GM19468 (cell line): ENCODE data around the gene ZNF91.
"Not testable (repeated sequence)": the region's sequence is repeated elsewhere in the genome, so short reads cannot be mapped to it uniquely, and the experiment has no call there.

ENCODE experiments used
- ATAC-seq: cut with Tn5 transposase; IDR thresholded peaks from one replicate; pipeline ENCODE4 v1.9.1; 2021; ENCODE audit warnings: mild to moderate bottlenecking, moderate library complexity, moderate number of reproducible peaks; ENCODE audit not compliant: unreplicated experiment; ENCODE audit errors: extremely low read depth

Gene ZNF91

GRCh38 chr19:23395041-23395721 is at the start of gene ZNF91:
Gene ZNF91 (minus strand): TSS chr19:23395471. CDS start chr19:23395354, 117 bp downstream.
- peak; percentile 98 for ATAC-seq

DNA sequence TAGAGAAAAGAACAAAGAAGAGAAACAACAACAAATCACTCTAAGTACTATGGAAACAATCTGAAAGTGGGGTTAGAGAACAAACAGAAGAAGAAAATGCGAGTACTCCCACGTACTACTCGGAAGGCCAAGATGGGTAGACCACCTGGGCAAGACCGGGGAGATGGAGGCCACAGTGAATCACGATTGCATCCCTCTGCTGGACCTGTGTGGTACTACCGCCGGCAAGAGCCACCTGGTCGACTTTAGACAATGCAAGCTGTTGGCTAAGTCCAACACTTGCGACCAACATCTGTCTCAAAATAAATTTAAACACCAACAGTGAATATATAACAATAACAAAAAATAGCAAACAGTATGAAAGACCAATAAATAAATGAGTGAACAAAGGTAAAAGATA is 45.5 kb upstream of the ZNF91 start:
- no peak for ATAC-seq

DNA sequence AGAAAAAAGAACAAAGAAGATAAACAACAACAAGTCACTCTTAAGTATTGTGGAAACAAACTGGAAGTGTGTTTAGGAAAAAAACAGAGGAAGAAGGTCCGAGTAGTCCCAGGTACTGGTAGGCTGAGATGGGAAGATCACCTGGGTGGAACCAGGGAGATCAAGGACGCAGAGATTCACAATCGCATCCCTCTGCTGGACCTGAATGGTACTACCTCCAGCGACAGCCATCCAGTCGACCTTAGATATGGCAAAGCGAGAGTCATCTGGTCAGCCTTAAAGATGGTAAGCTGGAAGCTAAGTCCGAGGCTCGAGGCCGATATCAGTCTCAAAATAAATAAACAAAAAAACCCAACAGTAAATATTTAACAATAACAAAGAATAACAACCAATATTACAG is 44.9 kb upstream of the ZNF91 start:
- no peak for ATAC-seq

DNA sequence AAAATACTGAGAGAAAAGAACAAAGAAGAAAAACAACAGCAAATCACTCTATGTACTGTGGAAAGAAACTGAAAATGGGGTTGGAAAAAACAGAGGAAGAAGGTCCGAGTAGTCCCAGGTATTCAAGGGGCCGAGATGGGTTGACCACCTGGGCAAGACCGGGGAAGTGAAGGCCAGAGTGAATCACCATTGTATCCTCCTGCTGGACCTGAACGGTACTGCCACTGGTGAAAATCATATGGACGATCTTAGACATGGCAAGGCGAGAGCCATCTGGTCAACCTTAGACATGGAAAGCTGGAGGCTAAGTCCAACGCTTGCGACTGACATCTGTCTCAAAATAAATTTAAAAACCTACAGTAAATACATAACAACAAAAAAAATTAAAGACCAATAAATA is 44.4 kb upstream of the ZNF91 start:
- no peak for ATAC-seq

GRCh38 chr19:23437901-23438300 is 42.6 kb upstream of the ZNF91 start:
- ATAC-seq = no peak

DNA sequence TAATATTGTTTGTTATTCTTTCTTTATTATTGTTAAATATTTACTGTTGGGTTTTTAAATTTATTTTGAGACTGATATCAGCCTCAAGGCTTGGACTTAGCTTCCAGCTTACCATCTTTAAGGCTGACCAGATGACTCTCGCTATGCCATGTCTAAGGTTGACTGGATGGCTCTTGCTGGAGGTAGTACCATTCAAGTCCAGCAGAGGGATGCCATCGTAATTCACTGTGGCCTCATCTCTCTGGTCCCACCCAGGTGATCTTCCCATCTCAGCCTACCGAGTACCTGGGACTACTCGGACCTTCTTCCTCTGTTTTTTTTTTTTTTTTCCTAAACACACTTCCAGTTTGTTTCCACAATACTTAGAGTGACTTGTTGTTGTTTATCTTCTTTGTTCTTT is 41.7 kb upstream of the ZNF91 start:
- ATAC-seq = no peak

- ATAC-seq = no peak
These were observed 41.0 kb upstream of the ZNF91 start for GRCh38 chr19:23436318-23436717.

- ATAC-seq = no peak
These were observed 25.6 kb upstream of the ZNF91 start for GRCh38 chr19:23420824-23421223.

DNA sequence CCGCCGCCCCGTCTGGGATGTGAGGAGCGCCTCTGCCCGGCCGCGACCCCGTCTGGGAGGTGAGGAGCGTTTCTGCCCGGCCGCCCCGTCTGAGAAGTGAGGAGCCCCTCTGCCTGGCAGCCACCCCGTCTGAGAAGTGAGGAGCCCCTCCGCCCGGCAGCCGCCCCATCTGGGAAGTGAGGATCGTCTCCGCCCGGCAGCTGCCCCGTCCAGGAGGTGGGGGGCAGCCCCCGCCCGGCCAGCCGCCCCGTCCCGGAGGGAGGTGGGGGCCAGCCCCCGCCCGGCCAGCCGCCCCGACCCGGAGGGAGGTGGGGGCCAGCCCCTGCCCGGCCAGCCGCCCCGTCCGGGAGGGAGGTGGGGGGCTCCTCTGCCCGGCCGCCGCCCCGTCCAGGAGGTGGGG is 24.0 kb upstream of the ZNF91 start:
- ATAC-seq = not testable (repeated sequence)

DNA sequence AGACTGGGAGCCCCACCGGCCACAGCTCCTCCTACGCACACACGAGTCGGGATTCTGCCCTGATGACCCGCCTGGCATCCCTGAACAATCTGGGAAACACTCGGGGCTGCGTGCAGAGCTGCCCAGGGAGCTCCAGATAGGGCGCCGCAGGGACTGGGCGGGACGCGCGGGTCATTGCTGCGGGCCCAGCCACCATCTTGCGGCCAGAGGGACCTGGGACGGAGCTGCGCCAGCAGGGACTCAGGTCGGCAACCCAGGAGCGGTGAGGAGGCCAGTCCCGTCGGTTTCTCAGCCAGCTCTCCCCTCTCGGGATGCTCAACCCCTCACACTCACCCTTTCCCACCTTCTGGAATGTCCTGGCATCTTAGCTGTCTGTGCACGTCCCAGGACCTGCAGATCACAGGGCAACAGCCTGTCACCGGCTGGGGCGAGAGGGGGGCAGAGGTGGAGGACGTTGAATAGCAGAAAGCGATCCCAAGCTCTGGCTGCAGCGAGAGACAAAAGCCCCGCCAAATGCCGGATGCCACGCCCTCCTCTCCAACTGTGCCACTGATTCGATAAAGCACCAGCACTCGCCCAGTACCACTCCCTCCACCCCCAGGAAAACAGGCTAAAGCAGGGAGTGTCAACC is 20.4 kb upstream of the ZNF91 start:
- ATAC-seq = no peak

DNA sequence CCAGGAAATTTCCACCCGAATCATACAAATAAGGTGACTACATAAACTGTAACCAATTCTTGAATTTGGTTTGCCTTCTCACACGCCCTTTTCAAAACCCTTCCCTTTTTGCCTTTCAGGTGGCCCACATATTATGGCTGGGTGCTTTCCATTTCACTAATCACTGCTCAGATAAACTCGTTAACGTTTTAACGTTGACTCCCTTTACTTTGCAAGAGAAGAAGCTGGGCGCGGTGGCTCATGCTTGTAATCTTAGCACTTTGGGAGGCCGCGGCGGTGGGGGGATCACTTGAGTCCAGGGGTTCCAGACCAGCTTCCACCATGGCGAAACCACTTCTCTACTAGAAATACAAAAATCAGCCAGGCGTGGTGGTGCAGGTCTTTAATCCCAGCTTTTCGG is 19.8 kb upstream of the ZNF91 start:
- ATAC-seq = no peak

GRCh38 chr19:23410155-23410554 is 14.9 kb upstream of the ZNF91 start:
- ATAC-seq = no peak

DNA sequence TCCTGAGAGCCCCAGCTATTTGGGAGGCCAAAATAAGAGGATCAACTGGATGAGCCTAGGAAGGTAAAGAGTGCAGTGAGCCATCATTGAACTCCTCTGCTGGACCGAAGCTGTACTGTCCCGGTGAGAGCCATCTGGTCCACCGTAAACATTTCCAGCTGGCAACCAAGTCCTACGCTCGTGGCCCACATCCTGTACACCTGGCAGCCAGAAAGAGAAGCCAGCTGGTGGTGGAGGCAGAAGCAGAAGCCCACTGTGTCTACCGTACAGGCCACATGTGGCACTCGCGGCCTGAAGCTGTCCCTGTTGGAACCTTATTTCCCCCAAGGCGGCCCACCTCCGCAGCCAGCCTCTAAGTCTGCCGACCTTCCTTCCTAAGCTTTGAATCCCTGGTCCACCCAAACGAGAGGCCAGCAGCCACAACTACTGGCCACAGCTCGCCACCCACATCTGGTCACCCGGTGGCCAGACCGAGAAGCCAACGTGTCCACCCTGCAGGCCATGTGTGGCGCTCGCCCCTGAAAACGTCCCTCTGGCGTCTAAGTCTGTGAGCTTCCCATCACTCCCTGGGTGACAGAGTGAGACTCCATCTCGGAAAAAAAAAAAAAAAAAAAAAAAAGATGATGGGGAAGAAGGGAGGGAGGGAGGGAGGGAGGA is 14.2 kb upstream of the ZNF91 start:
- no peak for ATAC-seq

GRCh38 chr19:23407616-23408133 is 12.4 kb upstream of the ZNF91 start:
- ATAC-seq = no peak

DNA sequence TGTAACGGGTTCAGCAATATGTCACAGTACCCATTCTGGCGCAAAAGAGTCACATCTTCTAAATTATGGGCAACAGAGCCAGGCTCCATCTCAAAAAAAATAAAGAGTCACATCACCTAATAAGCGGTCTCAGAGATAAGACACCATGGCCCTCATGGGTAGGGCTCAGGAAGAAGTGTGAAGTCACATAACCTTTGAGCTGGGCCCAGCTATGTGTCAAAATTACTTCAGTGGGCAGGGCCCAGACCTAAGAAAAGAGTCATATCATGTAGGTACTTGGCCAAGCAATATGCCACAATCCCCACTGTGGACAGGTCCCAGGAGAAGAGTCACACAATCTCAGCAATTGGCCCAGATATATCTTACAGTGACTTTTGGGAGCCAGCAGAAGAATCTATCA is 11.4 kb upstream of the ZNF91 start:
- ATAC-seq = no peak

DNA sequence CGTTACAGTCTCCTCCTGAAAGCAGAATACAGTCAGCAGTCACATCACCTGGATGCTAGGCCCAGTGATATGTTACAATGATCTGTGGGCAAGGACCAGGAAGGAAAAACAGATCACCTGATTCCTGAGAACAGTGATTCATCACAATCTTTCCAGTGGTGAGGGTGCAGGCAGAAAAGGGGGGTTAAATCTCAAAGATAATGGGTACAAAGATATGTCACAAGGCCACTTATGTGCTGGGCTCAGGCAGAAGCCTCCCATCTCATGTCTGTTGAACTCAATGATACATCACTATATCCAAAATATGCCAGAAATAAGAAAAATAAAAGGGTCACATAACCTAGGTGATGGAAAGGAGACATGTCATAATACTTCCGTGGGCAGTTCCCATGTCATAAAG is 10.8 kb upstream of the ZNF91 start:
- ATAC-seq = no peak

GRCh38 chr19:23404676-23405075 is 9.4 kb upstream of the ZNF91 start:
- no peak for ATAC-seq

- ATAC-seq = no peak
These were observed 8.5 kb upstream of the ZNF91 start for GRCh38 chr19:23403581-23404324.

DNA sequence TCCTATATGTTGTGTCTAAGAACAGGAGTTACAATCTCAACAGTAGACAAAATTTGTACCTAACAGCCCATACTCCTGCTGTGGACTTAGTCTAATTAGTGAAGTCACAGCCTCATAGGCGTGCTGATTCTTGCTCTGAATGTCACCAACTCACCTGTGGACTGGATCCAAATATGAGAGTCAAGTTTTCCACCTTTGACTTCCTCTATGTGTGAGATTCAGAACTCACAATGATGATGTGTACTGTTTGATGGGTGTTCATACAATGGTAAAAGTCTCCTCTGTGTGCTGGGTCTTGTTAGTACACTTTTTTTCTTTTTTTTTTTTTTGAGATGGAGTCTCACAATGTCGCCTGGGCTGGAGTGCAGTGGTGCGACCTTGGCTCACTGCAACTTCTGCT is 7.8 kb upstream of the ZNF91 start:
- no peak for ATAC-seq

DNA sequence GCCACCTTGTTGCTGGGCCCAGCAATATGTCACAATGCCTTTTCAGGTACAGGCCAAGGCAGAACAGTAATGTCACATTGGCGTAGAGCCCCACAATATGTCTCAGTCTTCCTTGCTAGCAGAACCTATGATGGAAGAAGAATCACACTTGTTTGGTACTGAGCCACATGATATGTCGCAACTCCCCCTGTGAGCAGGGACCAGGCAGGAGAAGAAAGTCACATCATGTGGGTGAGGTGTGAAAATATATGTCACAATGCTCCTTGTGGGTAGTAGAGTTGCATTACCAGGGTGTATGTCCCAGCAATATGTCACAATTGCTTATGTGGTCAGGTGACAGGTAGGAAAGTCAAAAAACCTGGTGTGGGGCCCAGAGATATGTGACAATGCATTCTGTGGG is 7.1 kb upstream of the ZNF91 start:
- ATAC-seq = no peak
